Neuronal stem cell (in vitro differentiated cells): ENCODE data around the gene CSNK1D.

Experiments
- DNase-seq: peaks from one replicate; pipeline ENCODE4 v3.0.0-alpha.2; 2013; ENCODE audit warnings: low spot score
- H2AFZ ChIP-seq: one replicate; pipeline ENCODE4 v1.6.1; 2013; ENCODE audit warnings: mild to moderate bottlenecking, low read length, inconsistent platforms
- H2AK5ac ChIP-seq: 2 replicates; pipeline ENCODE4 v1.6.1; 2013; ENCODE audit warnings: low read depth, mild to moderate bottlenecking, inconsistent platforms, low read length, moderate library complexity, mixed read lengths
- H2BK120ac ChIP-seq: 2 replicates; pipeline ENCODE4 v1.6.1; 2013; ENCODE audit warnings: low read depth, mild to moderate bottlenecking, inconsistent platforms, low read length, moderate library complexity, mixed read lengths
- H2BK12ac ChIP-seq: one replicate; pipeline ENCODE4 v1.6.1; 2013; ENCODE audit warnings: low read length, inconsistent platforms
- H2BK15ac ChIP-seq: 2 replicates; pipeline ENCODE4 v1.6.1; 2013; ENCODE audit warnings: mild to moderate bottlenecking, low read length, inconsistent platforms, mixed read lengths
- H2BK5ac ChIP-seq: one replicate; pipeline ENCODE4 v1.6.1; 2013; ENCODE audit warnings: inconsistent platforms, mild to moderate bottlenecking, low read length, moderate library complexity
- H3K14ac ChIP-seq: one replicate; pipeline ENCODE4 v1.6.1; 2013; ENCODE audit warnings: low read length, inconsistent platforms
- H3K18ac ChIP-seq: 2 replicates; pipeline ENCODE4 v1.6.1; 2013; ENCODE audit warnings: low read length, inconsistent platforms
- H3K23ac ChIP-seq: 2 replicates; pipeline ENCODE4 v1.6.1; 2013; ENCODE audit warnings: low read depth, mild to moderate bottlenecking, mixed read lengths, low read length, inconsistent platforms; ENCODE audit not compliant: poor library complexity
- H3K27ac ChIP-seq: replicated peaks from 3 replicates; pipeline ENCODE4 v1.5.1; 2013; ENCODE audit warnings: low read length, inconsistent platforms
- H3K27me3 ChIP-seq, 3 experiments: 2 replicates each; pipeline ENCODE4 v1.6.1; 2013; ENCODE audit warnings: low read length in 3 of 3, mild to moderate bottlenecking in 2 of 3, inconsistent platforms in 1 of 3, low read depth in 1 of 3, mixed read lengths in 1 of 3, moderate library complexity in 1 of 3; ENCODE audit not compliant: control insufficient read depth in 3 of 3, insufficient read depth in 3 of 3
- H3K36me3 ChIP-seq, 2 donors: replicated peaks in 1 of 2; 2 replicates each; pipeline ENCODE4 v1.6.1; 2013; ENCODE audit warnings: low read length in 2 of 2; ENCODE audit not compliant: control insufficient read depth in 2 of 2, insufficient read depth in 2 of 2
- H3K4ac ChIP-seq: 2 replicates; pipeline ENCODE4 v1.6.1; 2013; ENCODE audit warnings: inconsistent platforms, mild to moderate bottlenecking, low read length, moderate library complexity
- H3K4me1 ChIP-seq, 2 donors: 1 replicate in 1 of 2; 2 replicates in 1 of 2; pipeline ENCODE4 v1.6.1; 2013; ENCODE audit warnings: low read length in 2 of 2, low read depth in 1 of 2; ENCODE audit not compliant: control insufficient read depth in 2 of 2, insufficient read depth in 1 of 2
- H3K4me2 ChIP-seq: one replicate; pipeline ENCODE4 v1.6.1; 2013; ENCODE audit warnings: mild to moderate bottlenecking, low read length, inconsistent platforms; ENCODE audit not compliant: insufficient read depth, poor library complexity, severe bottlenecking
- H3K4me3 ChIP-seq, 2 donors: 2 replicates each; pipeline ENCODE4 v1.5.1; 2013; ENCODE audit warnings: low read length in 2 of 2, mild to moderate bottlenecking in 2 of 2, inconsistent platforms in 1 of 2, moderate library complexity in 1 of 2
- H3K79me1 ChIP-seq: one replicate; pipeline ENCODE4 v1.6.1; 2013; ENCODE audit warnings: low read depth, mild to moderate bottlenecking, inconsistent platforms, low read length, moderate library complexity
- H3K9ac ChIP-seq: one replicate; pipeline ENCODE4 v1.6.1; 2013; ENCODE audit warnings: mild to moderate bottlenecking, low read depth, low read length, inconsistent platforms; ENCODE audit not compliant: poor library complexity
- H3K9me3 ChIP-seq, 2 donors: replicated peaks in 1 of 2; 2 replicates each; pipeline versions ENCODE3 to v1.6.1; 2013; ENCODE audit warnings: low read length in 2 of 2, mild to moderate bottlenecking in 2 of 2, inconsistent platforms in 1 of 2, low read depth in 1 of 2, mixed read lengths in 1 of 2, moderate library complexity in 1 of 2; ENCODE audit not compliant: control insufficient read depth in 2 of 2, insufficient read depth in 1 of 2
- H4K8ac ChIP-seq: one replicate; pipeline ENCODE4 v1.6.1; 2013; ENCODE audit warnings: low read depth, mild to moderate bottlenecking, inconsistent platforms, low read length, moderate library complexity
- H4K91ac ChIP-seq: one replicate; pipeline ENCODE4 v1.6.1; 2013; ENCODE audit warnings: low read length, low read depth, mild to moderate bottlenecking, inconsistent platforms; ENCODE audit not compliant: poor library complexity
- WGBS, 2 donors: extraction: QIAGEN DNeasy Blood & Tissue Kit; methylation state at CpG; one replicate each; pipeline ENCODE4 v1.1.7; 2013; ENCODE audit warnings: missing lambda C conversion rate in 2 of 2, mixed read lengths in 1 of 2; ENCODE audit not compliant: insufficient read length in 2 of 2, insufficient replicate concordance in 1 of 2; ENCODE audit errors: extremely low coverage in 2 of 2; 5-methylcytosine and 5-hydroxymethylcytosine counted together

The CSNK1D gene

GRCh38 chr17:82245134-82246039 lies 28.1 kb downstream of the CSNK1D start:
- no CpG with 5 or more reads among the region's 47 CpGs for WGBS, 2 donors
- no peak overlapping the region for H3K4me2 ChIP-seq
- no peak overlapping the region for H2BK120ac ChIP-seq
- no peak overlapping the region for H3K4ac ChIP-seq
- no peak overlapping the region for H3K4me3 ChIP-seq
- no peaks in the 10 kb centered on the region for H3K27me3 ChIP-seq
- H3K4me1 ChIP-seq, result no peaks in the 10 kb centered on the region
- H3K27ac ChIP-seq, result no peak overlapping the region
- peaks cover 79 to 97% of the 10 kb centered on the region in 2 donors for H3K36me3 ChIP-seq
- no peak overlapping the region for H2BK5ac ChIP-seq
- no peak overlapping the region for H2BK15ac ChIP-seq
- H3K14ac ChIP-seq, result no peak overlapping the region
- peaks cover 0 to 2% of the 10 kb centered on the region in 2 donors for H3K9me3 ChIP-seq
- H4K8ac ChIP-seq, result no peak overlapping the region
- H3K9ac ChIP-seq, result peak overlapping the region; percentile 63
- H2BK12ac ChIP-seq, result no peak overlapping the region
- H3K18ac ChIP-seq, result no peak overlapping the region
- H2AFZ ChIP-seq, result no peak overlapping the region
- no peak for DNase-seq
- no peak overlapping the region for H3K23ac ChIP-seq
- no peak overlapping the region for H4K91ac ChIP-seq
- peaks cover 27% of the 10 kb centered on the region for H3K79me1 ChIP-seq
- no peak overlapping the region for H2AK5ac ChIP-seq

DNA sequence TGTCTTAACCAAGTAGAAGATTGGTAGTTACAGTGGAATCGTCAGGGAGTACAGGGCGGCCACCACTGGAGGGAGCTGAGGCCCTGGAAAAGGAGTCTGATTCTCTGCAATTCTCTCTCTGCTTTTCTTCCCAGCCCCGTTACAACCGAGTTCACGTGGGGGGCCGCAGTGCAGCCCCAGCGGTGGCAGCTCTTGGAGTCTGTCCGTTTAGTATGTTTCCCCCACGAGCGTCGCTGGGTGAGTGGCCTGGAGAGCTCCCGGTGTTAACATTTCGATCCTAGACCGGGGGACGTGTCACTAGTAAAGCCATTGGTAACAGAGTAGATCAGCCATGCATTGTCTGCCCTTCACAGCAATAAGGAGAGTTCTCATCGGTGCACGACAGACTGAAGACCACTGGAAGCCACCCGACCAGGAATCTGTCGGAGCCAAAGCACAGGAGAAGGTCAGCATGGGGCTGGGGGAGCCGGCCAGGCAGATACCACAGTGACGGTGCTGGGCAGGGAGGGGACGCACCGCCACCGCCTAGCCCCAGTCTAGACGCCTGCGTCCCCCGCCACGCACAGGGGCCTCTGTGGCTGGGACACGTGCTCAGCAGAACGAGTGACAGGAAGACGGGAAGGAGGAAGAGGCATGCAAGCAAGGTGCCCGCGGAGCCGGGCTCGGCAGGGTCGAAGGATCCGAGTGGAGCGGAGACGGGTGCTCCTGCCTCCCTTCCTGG lies 28.9 kb downstream of the CSNK1D start:
- DNase-seq, result no peak
- peaks cover 74 to 97% of the 10 kb centered on the region in 2 donors for H3K36me3 ChIP-seq

DNA sequence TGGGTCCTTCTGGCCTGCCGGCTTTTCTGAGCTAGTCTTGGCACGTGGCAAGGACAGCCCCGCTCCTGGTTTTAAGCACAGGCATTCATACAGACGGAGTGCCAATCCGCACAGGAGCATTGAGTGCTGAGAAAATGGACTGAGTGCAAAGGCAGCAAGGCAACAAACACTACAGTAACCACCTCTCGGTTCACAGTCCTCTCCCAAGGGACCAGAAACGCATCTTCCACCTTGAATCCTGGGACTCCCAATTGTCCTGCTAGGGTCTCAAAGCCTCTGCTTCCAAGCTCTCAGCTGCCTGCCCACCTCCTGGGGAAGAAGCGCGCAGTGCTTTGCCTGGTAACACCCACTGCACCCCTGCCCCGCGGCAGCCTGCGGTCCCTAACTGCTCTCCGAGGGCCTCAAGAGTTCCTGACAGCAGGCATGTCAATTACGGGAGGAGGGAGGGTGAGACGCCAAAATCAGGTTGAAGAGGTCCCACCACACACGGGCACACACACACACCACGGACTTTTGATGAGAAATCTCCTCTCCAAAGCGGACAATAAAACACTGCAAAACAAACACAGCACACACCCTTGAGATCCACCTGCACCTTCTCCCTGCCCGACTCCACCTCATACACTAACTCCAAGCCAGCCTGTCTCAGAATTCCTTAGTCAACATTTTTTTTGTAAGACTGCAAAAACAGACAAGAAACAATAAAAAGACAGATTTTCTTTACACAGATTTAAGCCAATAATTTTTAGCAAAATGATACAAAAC lies 29.7 kb downstream of the CSNK1D start:
- H2BK12ac ChIP-seq, result no peak overlapping the region
- no peak overlapping the region for H2BK5ac ChIP-seq
- no peak overlapping the region for H4K8ac ChIP-seq
- H2BK120ac ChIP-seq, result no peak overlapping the region
- H4K91ac ChIP-seq, result no peak overlapping the region
- peaks cover 23% of the 10 kb centered on the region for H3K79me1 ChIP-seq
- H3K36me3 ChIP-seq, result peaks cover 71 to 93% of the 10 kb centered on the region in 2 donors
- peak overlapping the region; percentile 72 for H3K9ac ChIP-seq
- no peak overlapping the region for H2AK5ac ChIP-seq
- H2BK15ac ChIP-seq, result no peak overlapping the region
- H3K9me3 ChIP-seq, result peaks cover 0 to 2% of the 10 kb centered on the region in 2 donors
- H3K4ac ChIP-seq, result no peak overlapping the region
- no CpG with 5 or more reads among the region's 19 CpGs for WGBS, 2 donors
- H3K4me3 ChIP-seq, result no peak overlapping the region
- DNase-seq, result no peak
- H3K27me3 ChIP-seq, result no peaks in the 10 kb centered on the region
- no peak overlapping the region for H3K18ac ChIP-seq
- H3K14ac ChIP-seq, result no peak overlapping the region
- H3K4me2 ChIP-seq, result no peak overlapping the region
- H3K23ac ChIP-seq, result peak overlapping the region; percentile 59
- no peaks in the 10 kb centered on the region for H3K4me1 ChIP-seq
- no peak overlapping the region for H2AFZ ChIP-seq
- H3K27ac ChIP-seq, result no peak overlapping the region

More for the DNA sequence above, 28.9 kb downstream of the CSNK1D start:
- H4K91ac ChIP-seq, result no peak overlapping the region
- H4K8ac ChIP-seq, result no peak overlapping the region
- no peak overlapping the region for H3K23ac ChIP-seq
- H3K4me1 ChIP-seq, result no peaks in the 10 kb centered on the region
- H2BK120ac ChIP-seq, result no peak overlapping the region
- H3K14ac ChIP-seq, result no peak overlapping the region
- no peak overlapping the region for H2BK12ac ChIP-seq
- no peak overlapping the region for H3K27ac ChIP-seq
- no CpG with 5 or more reads among the region's 39 CpGs for WGBS, 2 donors
- peaks cover 25% of the 10 kb centered on the region for H3K79me1 ChIP-seq
- no peak overlapping the region for H2BK5ac ChIP-seq
- H2AK5ac ChIP-seq, result no peak overlapping the region
- H3K9me3 ChIP-seq, result peaks cover 0 to 2% of the 10 kb centered on the region in 2 donors
- no peak overlapping the region for H3K9ac ChIP-seq
- no peak overlapping the region for H3K4me2 ChIP-seq
- H3K27me3 ChIP-seq, result no peaks in the 10 kb centered on the region
- no peak overlapping the region for H3K4me3 ChIP-seq
- H2BK15ac ChIP-seq, result no peak overlapping the region
- no peak overlapping the region for H3K18ac ChIP-seq
- H3K4ac ChIP-seq, result no peak overlapping the region
- no peak overlapping the region for H2AFZ ChIP-seq
